ENCODE measurements around the gene TMEM240. TPM values are rescaled to one million over a fixed set of nuclear protein-coding genes. Genes with fewer than 3 reads are reported as not detected.

TMEM240 gene
- total and polyA plus RNA-seq, 3 donors from 2014 or later = 3.6 to 6.3 (median 4.3) TPM

- intact Hi-C loops (cut with DNase I; ENCODE audit: low total_unique reads) = no loop called here
- no peaks in the 10 kb centered on the region for H3K4me1 ChIP-seq
- WGBS, 2 donors = 94 to 95% methylated on average over 4 of the region's 4 CpGs
- DNase-seq = no peak
- no peak overlapping the region for H3K4me3 ChIP-seq
- no peak overlapping the region for H3K27ac ChIP-seq
- no peaks in the 10 kb centered on the region for H3K36me3 ChIP-seq (ENCODE audit: low read depth, missing control alignments)
- H3K9me3 ChIP-seq = no peaks in the 10 kb centered on the region
- H3K27me3 ChIP-seq = no peaks in the 10 kb centered on the region
- TF ChIP-seq CTCF (IDR thresholded peaks at IDR 0.05) = no peak
- TF ChIP-seq POLR2A (IDR thresholded peaks at IDR 0.05) = no peak
These were observed 8.5 kb downstream of the TMEM240 start for GRCh38 chr1:1531947-1532346.

- H3K36me3 ChIP-seq (ENCODE audit: low read depth, missing control alignments) = no peaks in the 10 kb centered on the region
- no peak for DNase-seq
- no peaks in the 10 kb centered on the region for H3K4me1 ChIP-seq
- 91 to 98% methylated on average over 6 to 8 of the region's 8 CpGs for WGBS, 2 donors
- no peaks in the 10 kb centered on the region for H3K27me3 ChIP-seq
- intact Hi-C loops (cut with DNase I; ENCODE audit: low total_unique reads) = no loop called here
- no peaks in the 10 kb centered on the region for H3K9me3 ChIP-seq
- no peak overlapping the region for H3K27ac ChIP-seq
- H3K4me3 ChIP-seq = no peak overlapping the region
- TF ChIP-seq CTCF (IDR thresholded peaks at IDR 0.05) = no peak
- TF ChIP-seq POLR2A (IDR thresholded peaks at IDR 0.05) = no peak
These were observed 10.5 kb downstream of the TMEM240 start for GRCh38 chr1:1529936-1530335.

- H3K27me3 ChIP-seq = no peaks in the 10 kb centered on the region
- 90 to 99% methylated on average over 2 to 14 of the region's 18 CpGs for WGBS, 2 donors
- H3K27ac ChIP-seq = no peak overlapping the region
- H3K36me3 ChIP-seq (ENCODE audit: low read depth, missing control alignments) = no peaks in the 10 kb centered on the region
- DNase-seq = no peak
- H3K4me3 ChIP-seq = no peak overlapping the region
- intact Hi-C loops (cut with DNase I; ENCODE audit: low total_unique reads) = no loop called here
- no peak for TF ChIP-seq POLR2A (IDR thresholded peaks at IDR 0.05)
- no peak for TF ChIP-seq CTCF (IDR thresholded peaks at IDR 0.05)
- H3K4me1 ChIP-seq = no peaks in the 10 kb centered on the region
- H3K9me3 ChIP-seq = no peaks in the 10 kb centered on the region
These were observed 11.1 kb downstream of the TMEM240 start for GRCh38 chr1:1529321-1529720.

- no peak for TF ChIP-seq CTCF (IDR thresholded peaks at IDR 0.05)
- TF ChIP-seq POLR2A (IDR thresholded peaks at IDR 0.05) = no peak
- 92 to 94% methylated on average over 10 to 37 of the region's 37 CpGs for WGBS, 2 donors
- H3K36me3 ChIP-seq (ENCODE audit: low read depth, missing control alignments) = no peaks in the 10 kb centered on the region
These were observed 11.8 kb downstream of the TMEM240 start for GRCh38 chr1:1528301-1529267.

More at GRCh38 chr1:1528301-1529267, 11.8 kb downstream of the TMEM240 start:
- intact Hi-C loops (cut with DNase I; ENCODE audit: low total_unique reads) = no loop called here
- Histone ChIP-seq H3K27me3 (no peaks in the 10 kb centered on the region), H3K4me1 (no peaks in the 10 kb centered on the region), H3K4me3 (no peak overlapping the region), H3K27ac (no peak overlapping the region), H3K9me3 (no peaks in the 10 kb centered on the region)
- DNase-seq = no peak
